HepG2 (cell line): ENCODE measurements around the gene TGFA. TPM values are rescaled to one million over a fixed set of nuclear protein-coding genes. Genes with fewer than 3 reads are reported as not detected.

Experiments used
- ATAC-seq: fragments of 200-7000 bp; cut with Tn5 transposase; 3 replicates; pipeline ENCODE4 v1.9.1; 2020; ENCODE audit warnings: mild to moderate bottlenecking, moderate library complexity
- BruUV-seq: library from RNA; stranded (reverse); fragments of 400-500 nt; replicated peaks from 2 replicates; lab custom pipeline; 2021; lab: Mats Ljungman, UMichigan
- CTCF ChIA-PET: fragments of 300-600 bp; formaldehyde crosslinking; extraction: SDS; loops from one replicate; lab custom pipeline; 2021; ENCODE audit warnings: low total read pairs, inconsistent platforms, low intra/inter-chr PET ratio; lab: Yijun Ruan, JAX
- POLR2A ChIA-PET: fragments of 350-600 bp; sonication (Branson Sonifier 250); formaldehyde crosslinking; loops from one replicate; lab custom pipeline; 2020; ENCODE audit warnings: antibody characterized with exemption, inconsistent platforms; lab: Yijun Ruan, JAX
- DNase-seq: peaks from one replicate; pipeline ENCODE4 v3.0.0-alpha.2; 2015; ENCODE audit warnings: low spot score
- FAIRE-seq: peaks from 3 replicates; lab custom pipeline; 2011; peaks lifted over from hg19 to GRCh38; lab: Jason Lieb, UNC
- H2AFZ ChIP-seq: one replicate; pipeline ENCODE4 v1.6.1; 2011; ENCODE audit warnings: low read length, inconsistent platforms
- H3K27ac ChIP-seq: fragments of 300-600 bp; 3 replicates; pipeline ENCODE4 v1.8.0; 2011; ENCODE audit warnings: mixed run types, mild to moderate bottlenecking, mixed read lengths, low read length, inconsistent platforms; ENCODE audit not compliant: insufficient read depth; ENCODE audit errors: extremely low read length
- H3K27me3 ChIP-seq, 2 experiments: fragments of 200-600 bp in 1 of 2; 2 replicates in 1 of 2; 3 replicates in 1 of 2; pipeline versions ENCODE4 v1.6.0 to v1.8.0; 2011; ENCODE audit warnings: low read length in 2 of 2, mild to moderate bottlenecking in 2 of 2, moderate library complexity in 2 of 2, inconsistent platforms in 1 of 2; ENCODE audit not compliant: insufficient read depth in 2 of 2, control insufficient read depth in 1 of 2
- H3K36me3 ChIP-seq, 2 experiments: fragments of 200-600 bp in 1 of 2; replicated peaks in 1 of 2; 2 replicates in 1 of 2; 3 replicates in 1 of 2; pipeline versions ENCODE4 v1.5.1 to v1.8.0; 2011; ENCODE audit warnings: low read length in 2 of 2, inconsistent platforms in 1 of 2; ENCODE audit not compliant: insufficient read depth in 2 of 2, control insufficient read depth in 1 of 2
- H3K4me1 ChIP-seq: 2 replicates; pipeline ENCODE4 v1.5.1; 2012; ENCODE audit warnings: low read length, inconsistent platforms; ENCODE audit not compliant: insufficient read depth
- H3K4me2 ChIP-seq: 2 replicates; pipeline ENCODE4 v1.6.0; 2011; ENCODE audit warnings: low read depth, low read length, inconsistent platforms
- H3K4me3 ChIP-seq, 3 experiments: fragments of 200-600 bp in 1 of 3; sonication (generic), shearing (Covaris generic) in 1 of 3; replicated peaks in 1 of 3; 2 replicates each; pipeline ENCODE4 v1.5.1; 2011 to 2016; ENCODE audit warnings: low read length in 3 of 3, inconsistent platforms in 2 of 3, low read depth in 2 of 3, mild to moderate bottlenecking in 2 of 3, control low read depth in 1 of 3, mixed read lengths in 1 of 3; ENCODE audit not compliant: insufficient read depth in 1 of 3
- H3K79me2 ChIP-seq: one replicate; pipeline ENCODE4 v1.6.1; 2011; ENCODE audit warnings: low read length, inconsistent platforms; ENCODE audit not compliant: insufficient read depth
- H3K9ac ChIP-seq: 2 replicates; pipeline ENCODE4 v1.6.0; 2011; ENCODE audit warnings: mild to moderate bottlenecking, low read depth, low read length, inconsistent platforms; ENCODE audit not compliant: insufficient read depth
- H3K9me3 ChIP-seq: 2 replicates; pipeline ENCODE4 v1.5.1; 2012; ENCODE audit warnings: mild to moderate bottlenecking, low read length
- H4K20me1 ChIP-seq: 2 replicates; pipeline ENCODE4 v1.6.0; 2011; ENCODE audit warnings: inconsistent platforms, mild to moderate bottlenecking, low read length, moderate library complexity; ENCODE audit not compliant: insufficient read depth
- FOSL2 ChIP-seq: sonication (generic); formaldehyde crosslinking; IDR thresholded peaks from 2 replicates; pipeline ENCODE4 v1.4.0; 2020; ENCODE audit warnings: missing genetic modification reagents
- FOXK2 ChIP-seq: fragments of 450-650 bp; IDR thresholded peaks from 2 replicates; pipeline ENCODE4 v1.6.1; 2016
- FOXO1 ChIP-seq: sonication (generic); formaldehyde crosslinking; IDR thresholded peaks from 2 replicates; pipeline ENCODE4 v1.4.0; 2020; ENCODE audit warnings: missing genetic modification reagents
- GATAD1 ChIP-seq: IDR thresholded peaks from 2 replicates; pipeline ENCODE4 v1.6.1; 2016; ENCODE audit warnings: missing genetic modification reagents, missing compliant biosample characterization
- HNRNPUL1 ChIP-seq: fragments of 200-400 bp; formaldehyde crosslinking; IDR thresholded peaks from 2 replicates; pipeline ENCODE4 v1.6.1; 2017; ENCODE audit warnings: low read depth, mild to moderate bottlenecking, low read length, moderate library complexity
- RNF2 ChIP-seq: fragments of 450-650 bp; conservative IDR thresholded peaks from 2 replicates; pipeline ENCODE4 v1.6.1; 2016; ENCODE audit warnings: low read depth
- SOX6 ChIP-seq, 2 experiments: fragments of 450-650 bp in 1 of 2; sonication (generic) in 1 of 2; formaldehyde crosslinking in 1 of 2; IDR thresholded peaks; 2 replicates each; pipeline versions ENCODE4 v1.4.0 to v1.6.1; 2017 to 2020; ENCODE audit warnings: antibody characterized with exemption in 1 of 2, mild to moderate bottlenecking in 1 of 2, missing genetic modification reagents in 1 of 2
- TAF1 ChIP-seq: sonication (generic); formaldehyde crosslinking; IDR thresholded peaks from 2 replicates; pipeline ENCODE4 v1.4.0; 2020; ENCODE audit warnings: missing genetic modification reagents
- XRCC5 ChIP-seq: fragments of 200-400 bp; formaldehyde crosslinking; optimal IDR thresholded peaks from 2 replicates; pipeline ENCODE3; 2017; ENCODE audit warnings: mild to moderate bottlenecking, low read length
- ZMYM4 ChIP-seq: sonication (generic); formaldehyde crosslinking; IDR thresholded peaks from 2 replicates; pipeline ENCODE4 v1.8.1; 2023; ENCODE audit warnings: mild to moderate bottlenecking, missing genetic modification reagents
- ZNF333 ChIP-seq: sonication (generic); formaldehyde crosslinking; IDR thresholded peaks from 2 replicates; pipeline ENCODE4 v1.4.0; 2020; ENCODE audit warnings: mild to moderate bottlenecking, missing genetic modification reagents, borderline replicate concordance
- ZNF546 ChIP-seq: sonication (generic); formaldehyde crosslinking; conservative IDR thresholded peaks from 2 replicates; pipeline ENCODE4 v1.8.1; 2023; ENCODE audit warnings: mild to moderate bottlenecking, missing genetic modification reagents
- ZNF772 ChIP-seq: sonication (generic); formaldehyde crosslinking; IDR thresholded peaks from 2 replicates; pipeline ENCODE4 v1.5.0; 2020; ENCODE audit warnings: mild to moderate bottlenecking, missing genetic modification reagents
- ZNF781 ChIP-seq: sonication (generic); formaldehyde crosslinking; IDR thresholded peaks from 2 replicates; pipeline ENCODE4 v1.5.1; 2020; ENCODE audit warnings: borderline replicate concordance, mild to moderate bottlenecking, missing genetic modification reagents; ENCODE audit errors: not compliant biosample characterization
- WGBS: methylation state at CpG from one replicate; pipeline ENCODE4 v1.1.6; 2017; ENCODE audit warnings: low lambda C conversion rate; 5-methylcytosine and 5-hydroxymethylcytosine counted together
- in situ Hi-C: cut with HindIII; loops from 2 replicates; pipeline ENCODE4 v1.10.0; 2017; ENCODE audit warnings: low pct_unique_long_range_greater_than_20kb; ENCODE audit not compliant: extremely low pct_ligation_motif_present
- intact Hi-C: fragments of 100-400 bp; cut with micrococcal nuclease; formaldehyde crosslinking; loops from one replicate; pipeline ENCODE4 v1.10.0; 2022; ENCODE audit not compliant: unreplicated experiment
- polyA plus RNA-seq, 8 experiments: library from polyadenylated mRNA; depleted of rRNA in 3 of 8; stranded (reverse) in 7 of 8; unstranded in 1 of 8; fragments of >200 nt; fragmentation: Illumina TruSeq in 4 of 8; extraction: Trizol in 4 of 8; gene quantifications; 2 replicates each; pipeline versions ENCODE4 v1.2.1 to v1.2.3, GENCODE V29; 2011 to 2016; ENCODE audit warnings: low read depth in 4 of 8, missing spikeins in 1 of 8, mixed read lengths in 1 of 8; ENCODE audit not compliant: insufficient read depth in 1 of 8
- total RNA-seq, 5 experiments: library from RNA; depleted of rRNA; stranded (reverse); fragments of >200 nt; fragmentation: Illumina TruSeq; extraction: Trizol; gene quantifications; 2 replicates each; pipeline ENCODE4 v1.2.3, GENCODE V29; 2016; ENCODE audit warnings: low read depth in 1 of 5
- TF ChIP-seq, protein P1 (sequence below): sonication (generic); formaldehyde crosslinking; conservative IDR thresholded peaks from 2 replicates; pipeline ENCODE4 v1.4.0; 2020; ENCODE audit warnings: mild to moderate bottlenecking, missing genetic modification reagents, moderate library complexity
- TF ChIP-seq, protein P2 (sequence below): sonication (generic); formaldehyde crosslinking; IDR thresholded peaks from 2 replicates; pipeline ENCODE4 v1.4.0; 2020; ENCODE audit warnings: missing genetic modification reagents

The TGFA gene
- total and polyA plus RNA-seq, 2 of the 13 experiments (the other 11 are each of a cell fraction or from before 2014, with no cell fraction given): 7.8 to 15.3 TPM

DNA sequence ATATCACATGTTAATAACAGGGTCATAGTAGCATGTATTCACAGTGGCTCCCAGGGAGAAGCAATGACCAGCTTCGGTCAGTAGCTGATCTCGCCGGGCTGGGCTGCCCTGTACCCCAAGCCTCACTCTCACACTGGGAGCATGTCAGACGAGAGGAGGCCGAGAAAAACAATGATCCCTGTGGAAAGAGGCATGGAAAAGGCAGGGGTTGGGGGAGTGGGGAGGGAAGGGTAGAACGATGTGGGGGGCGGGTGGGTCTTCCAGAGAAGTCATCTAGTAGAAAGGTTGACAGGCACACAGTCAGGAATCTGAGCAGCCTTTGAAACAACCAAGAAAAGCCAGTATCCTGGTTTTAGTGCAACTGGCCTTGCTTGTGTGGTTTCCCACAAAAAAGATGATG lies 25.4 kb downstream of the TGFA start (continued):
- no peak for TF ChIP-seq ZMYM4 (CRISPR knock-in tag)
- no peak for TF ChIP-seq FOXO1 (CRISPR knock-in tag)
- no peak for TF ChIP-seq FOXK2
- TF ChIP-seq TAF1: no peak
- TF ChIP-seq GATAD1 (CRISPR knock-in tag): no peak
- no peak for TF ChIP-seq RNF2
- TF ChIP-seq ZNF333: no peak
- TF ChIP-seq, protein P1, sequence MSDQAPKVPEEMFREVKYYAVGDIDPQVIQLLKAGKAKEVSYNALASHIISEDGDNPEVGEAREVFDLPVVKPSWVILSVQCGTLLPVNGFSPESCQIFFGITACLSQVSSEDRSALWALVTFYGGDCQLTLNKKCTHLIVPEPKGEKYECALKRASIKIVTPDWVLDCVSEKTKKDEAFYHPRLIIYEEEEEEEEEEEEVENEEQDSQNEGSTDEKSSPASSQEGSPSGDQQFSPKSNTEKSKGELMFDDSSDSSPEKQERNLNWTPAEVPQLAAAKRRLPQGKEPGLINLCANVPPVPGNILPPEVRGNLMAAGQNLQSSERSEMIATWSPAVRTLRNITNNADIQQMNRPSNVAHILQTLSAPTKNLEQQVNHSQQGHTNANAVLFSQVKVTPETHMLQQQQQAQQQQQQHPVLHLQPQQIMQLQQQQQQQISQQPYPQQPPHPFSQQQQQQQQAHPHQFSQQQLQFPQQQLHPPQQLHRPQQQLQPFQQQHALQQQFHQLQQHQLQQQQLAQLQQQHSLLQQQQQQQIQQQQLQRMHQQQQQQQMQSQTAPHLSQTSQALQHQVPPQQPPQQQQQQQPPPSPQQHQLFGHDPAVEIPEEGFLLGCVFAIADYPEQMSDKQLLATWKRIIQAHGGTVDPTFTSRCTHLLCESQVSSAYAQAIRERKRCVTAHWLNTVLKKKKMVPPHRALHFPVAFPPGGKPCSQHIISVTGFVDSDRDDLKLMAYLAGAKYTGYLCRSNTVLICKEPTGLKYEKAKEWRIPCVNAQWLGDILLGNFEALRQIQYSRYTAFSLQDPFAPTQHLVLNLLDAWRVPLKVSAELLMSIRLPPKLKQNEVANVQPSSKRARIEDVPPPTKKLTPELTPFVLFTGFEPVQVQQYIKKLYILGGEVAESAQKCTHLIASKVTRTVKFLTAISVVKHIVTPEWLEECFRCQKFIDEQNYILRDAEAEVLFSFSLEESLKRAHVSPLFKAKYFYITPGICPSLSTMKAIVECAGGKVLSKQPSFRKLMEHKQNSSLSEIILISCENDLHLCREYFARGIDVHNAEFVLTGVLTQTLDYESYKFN: no peak

DNA sequence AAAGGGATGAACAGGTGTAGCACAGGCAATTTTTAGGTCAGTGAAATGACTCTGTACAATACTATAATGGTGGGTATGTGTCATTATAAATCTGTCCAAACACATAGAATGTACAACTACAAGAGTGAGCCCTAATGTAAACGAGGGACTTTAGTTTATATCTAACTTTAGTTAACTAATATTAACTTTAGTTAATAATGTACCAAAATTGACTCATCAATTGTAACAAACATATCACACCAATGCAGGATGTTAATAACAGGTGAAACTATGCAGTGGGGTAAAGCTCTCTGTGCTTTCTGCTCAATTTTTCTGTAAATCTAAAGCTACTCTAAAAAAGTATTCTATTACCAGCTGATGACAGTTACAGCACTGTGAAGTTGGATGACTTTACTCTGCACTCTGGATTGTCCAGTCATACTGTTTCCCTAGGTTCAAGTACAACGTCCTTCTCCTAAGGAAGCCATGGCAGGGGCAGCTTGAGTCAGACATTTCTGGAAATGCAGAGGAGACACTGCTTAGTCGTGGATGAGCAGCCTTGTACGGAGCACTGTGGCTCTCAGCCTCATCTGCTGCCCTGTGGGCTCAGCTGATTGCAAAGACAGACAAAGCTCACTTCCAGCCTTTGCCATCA lies 26.1 kb downstream of the TGFA start:
- DNase-seq (no peak), ATAC-seq (no peak), FAIRE-seq (no peak)
- ChIA-PET CTCF (no interaction called here), POLR2A (interaction anchor here (1.3 kb wide), 1 partner anchor 30 kb away, joined by 3 read pairs; no protein-coding TSS in a partner anchor)
- intact Hi-C loops: no loop called here
- no peak overlapping the region for H3K4me3 ChIP-seq
- peaks cover 42% of the 10 kb centered on the region for H3K4me1 ChIP-seq
- H3K4me2 ChIP-seq: no peak overlapping the region
- H3K9me3 ChIP-seq: no peaks in the 10 kb centered on the region
- no peak overlapping the region for H3K9ac ChIP-seq
- BruUV-seq: no TSS peak
- no peaks in the 10 kb centered on the region for H3K36me3 ChIP-seq
- no peaks in the 10 kb centered on the region for H4K20me1 ChIP-seq
- H3K27me3 ChIP-seq: no peaks in the 10 kb centered on the region
- H3K79me2 ChIP-seq: peaks cover 6% of the 10 kb centered on the region
- TF ChIP-seq HNRNPUL1 (no peak), SOX6 (IDR thresholded peaks at IDR 0.05) (no peak), SOX6 (CRISPR knock-in tag; IDR thresholded peaks at IDR 0.05) (no peak), FOSL2 (CRISPR knock-in tag) (no peak), ZNF772 (CRISPR knock-in tag) (no peak), XRCC5 (no peak), ZNF781 (CRISPR knock-in tag) (no peak), ZNF546 (CRISPR knock-in tag) (no peak)
- TF ChIP-seq, protein P2, sequence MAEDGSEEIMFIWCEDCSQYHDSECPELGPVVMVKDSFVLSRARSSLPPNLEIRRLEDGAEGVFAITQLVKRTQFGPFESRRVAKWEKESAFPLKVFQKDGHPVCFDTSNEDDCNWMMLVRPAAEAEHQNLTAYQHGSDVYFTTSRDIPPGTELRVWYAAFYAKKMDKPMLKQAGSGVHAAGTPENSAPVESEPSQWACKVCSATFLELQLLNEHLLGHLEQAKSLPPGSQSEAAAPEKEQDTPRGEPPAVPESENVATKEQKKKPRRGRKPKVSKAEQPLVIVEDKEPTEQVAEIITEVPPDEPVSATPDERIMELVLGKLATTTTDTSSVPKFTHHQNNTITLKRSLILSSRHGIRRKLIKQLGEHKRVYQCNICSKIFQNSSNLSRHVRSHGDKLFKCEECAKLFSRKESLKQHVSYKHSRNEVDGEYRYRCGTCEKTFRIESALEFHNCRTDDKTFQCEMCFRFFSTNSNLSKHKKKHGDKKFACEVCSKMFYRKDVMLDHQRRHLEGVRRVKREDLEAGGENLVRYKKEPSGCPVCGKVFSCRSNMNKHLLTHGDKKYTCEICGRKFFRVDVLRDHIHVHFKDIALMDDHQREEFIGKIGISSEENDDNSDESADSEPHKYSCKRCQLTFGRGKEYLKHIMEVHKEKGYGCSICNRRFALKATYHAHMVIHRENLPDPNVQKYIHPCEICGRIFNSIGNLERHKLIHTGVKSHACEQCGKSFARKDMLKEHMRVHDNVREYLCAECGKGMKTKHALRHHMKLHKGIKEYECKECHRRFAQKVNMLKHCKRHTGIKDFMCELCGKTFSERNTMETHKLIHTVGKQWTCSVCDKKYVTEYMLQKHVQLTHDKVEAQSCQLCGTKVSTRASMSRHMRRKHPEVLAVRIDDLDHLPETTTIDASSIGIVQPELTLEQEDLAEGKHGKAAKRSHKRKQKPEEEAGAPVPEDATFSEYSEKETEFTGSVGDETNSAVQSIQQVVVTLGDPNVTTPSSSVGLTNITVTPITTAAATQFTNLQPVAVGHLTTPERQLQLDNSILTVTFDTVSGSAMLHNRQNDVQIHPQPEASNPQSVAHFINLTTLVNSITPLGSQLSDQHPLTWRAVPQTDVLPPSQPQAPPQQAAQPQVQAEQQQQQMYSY (CRISPR knock-in tag): no peak
- no peak overlapping the region for H3K27ac ChIP-seq
- 57% methylated on average over 4 of the region's 4 CpGs for WGBS
- no peak overlapping the region for H2AFZ ChIP-seq
- in situ Hi-C loops: no loop called here
